ENCODE results near the gene KRT74.

Gene KRT74

DNA sequence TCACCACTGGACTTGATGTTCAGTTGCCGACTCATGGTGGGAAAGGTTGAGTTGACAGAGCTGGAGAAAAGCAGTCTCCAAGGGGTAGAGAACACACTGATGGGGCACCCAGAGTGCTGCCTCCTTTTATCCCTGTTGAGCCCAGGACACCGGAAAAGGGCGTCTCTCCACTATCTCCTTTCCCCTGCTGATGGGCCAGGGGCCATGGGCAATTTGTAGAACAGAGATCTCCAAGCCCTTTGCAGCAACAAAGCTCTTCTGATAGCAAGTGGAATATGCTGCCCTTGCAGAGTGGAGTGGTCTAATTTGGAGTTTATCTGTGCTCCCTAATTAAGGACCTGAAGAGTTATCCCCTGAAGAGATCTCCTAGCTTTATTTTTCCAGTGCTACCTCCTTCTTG lies at the start of gene KRT74:
Gene KRT74, minus strand, starts transcription at position 101 of the 400 bp plus-strand sequence. Its CDS starts 66 bp downstream, at position 35.
- no peak for DNase-seq

DNA sequence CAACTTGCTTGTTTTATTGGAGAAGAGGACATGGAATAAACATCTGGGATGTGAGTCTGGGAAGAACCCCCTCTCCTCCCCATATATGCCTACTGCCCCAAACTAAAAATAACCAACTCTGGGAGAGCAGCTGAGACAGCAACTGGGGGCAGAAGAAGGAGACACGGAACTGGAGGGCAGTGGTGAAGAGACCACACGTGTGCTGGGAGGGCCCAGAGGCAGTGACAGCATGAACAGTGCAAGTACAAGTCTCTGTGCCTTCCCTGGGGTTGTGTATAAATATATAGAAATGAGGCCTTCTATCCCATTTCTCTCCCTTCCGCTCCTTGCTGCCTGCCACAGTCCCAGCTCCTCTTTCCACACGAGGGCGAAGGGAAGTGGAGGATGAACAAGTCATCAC lies 48.7 kb upstream of the KRT74 start:
- no peak for DNase-seq

DNA sequence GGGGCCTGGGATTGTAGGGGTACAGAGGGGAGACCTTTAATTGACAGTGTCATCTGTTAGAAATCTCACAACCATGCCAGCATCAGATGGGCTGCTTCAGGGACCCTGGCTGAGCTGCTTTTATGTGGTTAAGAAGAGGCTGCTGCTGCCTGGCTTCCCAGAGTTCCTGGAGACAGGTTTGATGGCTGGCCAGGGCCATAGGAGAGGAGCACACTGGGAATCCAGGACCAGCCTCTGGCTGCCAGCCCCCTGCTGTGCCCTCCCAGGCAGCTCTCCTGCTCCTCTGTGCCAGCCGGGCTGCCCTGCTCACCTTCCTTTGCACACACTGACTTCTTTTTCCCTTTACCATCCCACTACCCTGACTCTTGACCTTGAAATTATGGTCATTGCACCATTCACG lies 45.2 kb upstream of the KRT74 start:
- no peak for DNase-seq

DNA sequence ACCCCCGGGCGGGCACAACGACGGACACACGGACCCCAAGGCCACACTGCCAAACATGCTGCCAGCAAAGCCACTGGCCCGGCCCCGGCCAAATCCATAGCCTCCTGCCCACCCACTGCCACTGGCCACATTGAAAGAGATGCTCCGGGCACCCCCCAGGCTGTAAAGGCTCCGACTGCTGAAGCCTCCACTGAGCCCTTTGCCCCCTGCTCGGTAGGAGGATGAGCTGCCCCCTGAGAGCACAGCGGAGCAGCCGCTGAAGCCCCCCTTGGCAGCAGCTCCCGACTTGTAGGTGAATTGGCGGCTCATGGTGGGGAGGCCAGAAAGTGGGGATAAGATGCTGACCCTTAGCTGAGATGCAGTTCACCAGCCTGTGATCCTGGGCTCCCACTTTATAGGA lies 44.6 kb upstream of the KRT74 start, which contains the start of gene KRT73:
Gene KRT73, minus strand, starts transcription at position 344 of the 400 bp plus-strand sequence. Its CDS starts 35 bp downstream, at position 309.
- DNase-seq: no peak

DNA sequence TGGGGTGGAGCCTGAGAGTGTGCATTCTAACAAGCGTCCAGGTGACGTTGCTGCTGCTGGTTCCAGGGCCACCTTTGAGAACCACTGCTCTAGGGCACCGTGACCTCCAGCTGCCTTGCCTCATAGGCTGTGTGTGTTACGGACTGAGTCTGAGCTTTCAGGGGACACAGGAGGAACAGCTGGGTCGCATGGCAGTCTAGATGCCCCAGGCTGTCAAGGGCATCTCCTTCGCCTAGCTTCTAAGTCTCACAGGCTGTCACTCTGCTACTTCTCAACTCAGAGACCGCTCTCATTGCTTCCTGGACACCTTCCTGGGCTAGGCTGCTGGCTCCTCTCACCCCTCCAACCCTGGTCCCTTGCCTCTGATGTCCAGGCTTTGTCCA lies 43.8 kb upstream of the KRT74 start:
- DNase-seq: no peak

DNA sequence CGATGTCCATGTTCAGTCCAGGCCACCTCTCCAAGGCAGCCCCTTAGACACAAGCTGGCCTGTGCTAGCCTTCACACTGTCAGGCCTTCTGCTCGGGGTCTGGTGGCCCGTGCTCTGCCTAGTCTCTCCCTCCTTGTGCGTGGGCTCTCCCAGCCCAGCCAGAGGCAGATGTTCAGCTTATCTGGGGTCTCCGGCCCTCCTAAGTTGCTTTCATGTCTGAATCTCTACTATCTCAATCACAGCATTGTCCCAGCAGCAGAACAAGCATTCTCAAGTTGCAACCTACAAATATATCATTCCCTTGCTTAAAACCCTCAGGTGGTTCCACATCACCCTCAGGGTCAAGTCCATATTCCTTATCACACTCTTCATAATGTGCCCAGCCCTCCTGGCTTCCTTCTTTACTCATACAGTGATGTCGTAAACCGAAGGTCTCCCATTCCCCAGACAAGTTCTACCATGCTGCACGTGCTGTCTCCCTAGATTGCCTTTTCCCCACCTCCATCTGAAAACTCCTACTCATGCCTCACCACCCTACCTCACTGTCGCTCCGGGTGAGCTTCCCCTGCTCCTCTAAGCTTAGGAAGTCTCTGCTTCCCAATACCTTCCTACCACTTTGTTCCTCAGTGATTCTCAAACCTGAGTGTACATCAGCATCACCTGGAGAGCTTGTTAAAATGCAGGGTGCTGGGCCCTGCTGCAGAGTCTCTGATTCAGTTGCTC lies 43.2 kb upstream of the KRT74 start:
- no peak for DNase-seq

DNA sequence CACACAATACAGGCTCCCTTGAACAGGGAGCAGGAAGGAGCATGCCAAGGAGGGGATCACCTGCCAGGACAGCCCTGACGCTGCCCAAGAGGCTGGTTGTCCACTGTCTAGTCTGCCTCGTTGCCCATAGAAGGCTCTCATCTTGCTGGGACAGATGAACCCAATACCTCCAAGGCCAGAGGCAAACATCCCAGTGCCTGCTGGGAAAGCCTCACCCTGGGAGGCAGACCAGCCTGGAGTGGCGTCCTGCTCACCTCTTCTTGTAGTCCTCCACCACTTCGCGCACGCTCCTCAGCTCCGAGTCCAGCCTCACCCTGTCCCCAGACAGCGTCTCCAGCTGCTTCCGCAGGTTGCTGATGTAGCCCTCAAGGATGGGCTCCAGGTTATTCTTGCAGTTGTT lies 42.3 kb upstream of the KRT74 start:
- DNase-seq: no peak

DNA sequence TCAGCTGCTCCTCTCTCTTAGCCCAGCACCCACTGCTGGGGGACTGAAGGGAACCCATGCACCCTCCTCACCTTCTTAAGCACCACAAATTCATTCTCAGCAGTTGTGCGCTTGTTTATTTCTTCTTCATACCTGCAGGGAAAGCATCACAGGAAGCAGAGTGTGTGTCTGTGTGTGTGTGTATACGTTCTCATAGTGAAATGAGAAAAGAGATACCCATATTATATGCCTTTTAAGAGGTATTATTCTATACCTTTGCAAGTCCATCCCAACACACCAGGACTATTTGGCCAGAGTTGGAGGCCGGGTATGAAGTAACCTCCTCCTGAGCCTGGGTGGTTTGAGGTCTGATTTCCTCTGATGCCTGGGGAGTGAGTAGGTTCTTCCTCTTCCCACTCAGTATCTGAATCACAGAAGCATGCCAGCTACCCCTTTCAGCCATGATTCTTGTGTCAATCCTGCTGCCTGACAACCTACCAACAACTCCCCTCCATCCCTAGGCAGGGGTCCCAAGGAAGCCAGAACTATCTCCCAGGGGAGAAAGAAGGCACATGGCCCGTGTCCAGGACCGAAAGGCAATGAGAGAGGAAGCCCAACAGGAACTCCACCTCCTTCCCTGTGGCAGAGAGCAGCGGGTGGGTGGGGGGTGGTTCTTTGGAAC lies 41.7 kb upstream of the KRT74 start:
- no peak for DNase-seq

DNA sequence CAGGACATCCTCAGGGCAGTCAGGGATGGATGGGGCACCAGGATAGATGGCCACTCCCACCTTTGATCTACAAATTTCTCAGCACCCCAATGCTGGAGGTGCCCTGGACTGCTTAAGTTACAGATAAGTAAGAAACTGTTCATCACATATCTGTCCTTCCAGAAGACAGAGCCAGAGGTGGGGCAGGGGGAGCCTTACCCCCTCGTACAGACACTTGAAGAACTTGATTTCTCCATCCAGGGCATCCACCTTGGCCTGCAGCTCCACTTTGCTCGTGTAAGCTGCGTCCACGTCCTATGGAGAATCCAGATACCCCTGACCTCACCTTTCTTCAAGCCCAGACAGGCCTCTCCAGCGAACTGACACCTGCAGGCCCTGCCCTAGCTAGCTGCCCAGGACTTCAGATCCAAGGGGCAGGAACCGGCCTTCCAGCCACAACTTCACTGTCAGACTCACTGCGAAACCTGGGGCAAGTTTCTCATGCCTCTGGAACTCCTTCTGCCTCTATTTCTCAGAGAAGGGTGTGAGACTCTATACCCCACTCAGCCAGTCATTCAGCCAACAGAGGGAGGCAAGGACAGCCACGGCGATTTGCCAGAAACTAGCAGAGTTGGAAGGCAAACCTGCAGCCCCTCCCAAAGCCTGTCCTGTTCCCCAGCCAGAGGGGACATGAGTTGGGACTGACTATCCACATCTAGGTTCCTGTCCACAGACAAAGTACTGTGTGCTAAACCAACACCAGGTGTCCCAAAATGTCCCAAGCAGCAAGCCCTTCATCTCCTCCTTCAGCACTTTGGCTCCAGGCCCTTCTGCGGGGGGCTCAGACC lies 41.0 kb upstream of the KRT74 start:
- DNase-seq: no peak

DNA sequence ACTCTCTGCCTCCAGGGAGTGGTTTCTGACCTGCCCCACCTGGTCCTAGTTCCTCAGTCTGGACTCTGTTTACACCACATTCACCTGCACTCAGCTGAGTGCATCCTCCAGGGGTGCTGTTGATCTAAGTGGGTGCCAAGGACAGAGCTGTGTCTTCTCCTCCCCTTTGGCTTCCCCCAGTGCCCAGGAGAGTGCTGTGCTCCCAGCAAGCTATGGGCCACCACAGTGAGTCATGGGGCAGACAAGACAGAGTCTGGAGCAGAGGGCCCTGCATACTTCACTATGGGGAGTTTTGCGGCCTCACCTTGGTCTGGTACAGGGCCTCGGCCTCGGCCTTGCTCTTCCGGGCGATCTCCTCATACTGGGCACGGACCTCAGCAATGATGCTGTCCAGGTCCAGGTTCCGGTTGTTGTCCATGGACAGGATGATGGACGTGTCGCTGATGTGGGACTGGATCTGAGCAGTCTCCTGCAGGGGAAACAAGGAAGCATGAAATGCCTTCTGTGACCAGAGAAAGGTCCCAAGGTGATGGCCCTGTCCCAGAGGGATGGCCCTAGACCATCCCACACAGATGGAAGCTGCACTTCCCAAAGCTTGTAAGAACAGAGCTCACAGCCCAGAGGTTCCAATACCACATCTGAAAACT lies 39.9 kb upstream of the KRT74 start:
- DNase-seq: no peak

DNA sequence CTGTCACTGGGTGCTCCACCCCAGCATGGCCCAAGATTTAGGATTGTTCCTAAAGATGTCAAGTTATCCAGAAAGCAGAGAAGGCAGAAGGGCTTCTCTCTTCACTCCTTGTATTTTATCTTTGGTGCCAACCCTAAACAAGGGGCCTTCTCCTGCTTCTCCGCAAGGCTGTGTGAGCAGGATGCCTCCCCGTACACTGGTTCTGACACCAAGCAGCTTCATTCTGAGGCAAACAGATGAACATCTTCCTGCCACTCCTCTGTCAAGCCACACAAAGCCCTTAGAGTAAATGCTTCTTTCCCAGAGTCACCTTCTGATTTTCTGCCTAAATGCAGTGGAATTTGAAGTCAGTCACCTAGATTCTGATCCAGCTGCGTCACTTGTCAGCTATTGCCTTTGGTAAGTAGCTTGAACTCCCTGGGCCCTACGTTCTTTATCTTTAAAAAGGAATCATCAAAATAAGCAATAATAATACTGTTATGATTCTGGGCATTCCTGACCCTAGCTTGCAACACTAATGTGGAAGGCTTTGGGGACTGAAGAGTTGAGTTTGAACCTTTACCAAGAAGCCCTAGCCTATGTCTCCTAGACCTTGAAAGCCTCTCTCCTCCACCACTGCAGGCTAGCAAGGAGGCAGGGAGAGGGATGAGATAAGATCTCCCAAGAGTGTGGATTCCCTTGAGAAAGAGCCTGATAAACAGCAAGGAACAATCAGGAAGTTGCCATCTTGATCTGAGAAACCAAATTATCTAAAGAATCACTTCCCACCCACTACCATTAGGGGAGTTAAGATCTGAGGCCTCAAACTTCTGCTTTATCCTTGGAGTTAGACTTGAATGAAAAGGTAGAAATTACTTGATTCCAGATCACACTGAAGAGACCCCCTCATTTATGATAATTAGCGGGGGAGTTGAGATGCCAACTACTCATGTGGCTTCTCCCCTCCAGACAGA lies 39.1 kb upstream of the KRT74 start:
- no peak for DNase-seq

DNA sequence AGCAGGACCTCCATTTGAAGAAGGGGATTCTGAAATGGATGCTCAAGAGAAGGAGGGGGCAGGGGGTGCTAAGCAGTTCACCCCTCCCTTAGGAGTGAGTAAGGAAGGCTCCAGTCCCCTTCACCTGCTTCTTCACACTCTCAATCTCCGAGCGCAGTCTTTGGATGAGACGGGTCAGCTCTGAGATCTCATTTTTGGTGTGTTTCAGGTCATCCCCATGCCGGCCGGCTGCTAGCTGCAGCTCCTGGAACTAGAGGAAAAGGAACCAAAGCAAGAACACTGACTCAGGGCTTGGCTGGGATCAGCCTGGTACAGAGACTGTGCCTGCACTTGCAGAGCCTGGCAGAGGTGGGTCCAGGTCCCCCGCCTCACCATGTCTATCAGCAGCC lies 37.4 kb upstream of the KRT74 start:
- DNase-seq: no peak

DNA sequence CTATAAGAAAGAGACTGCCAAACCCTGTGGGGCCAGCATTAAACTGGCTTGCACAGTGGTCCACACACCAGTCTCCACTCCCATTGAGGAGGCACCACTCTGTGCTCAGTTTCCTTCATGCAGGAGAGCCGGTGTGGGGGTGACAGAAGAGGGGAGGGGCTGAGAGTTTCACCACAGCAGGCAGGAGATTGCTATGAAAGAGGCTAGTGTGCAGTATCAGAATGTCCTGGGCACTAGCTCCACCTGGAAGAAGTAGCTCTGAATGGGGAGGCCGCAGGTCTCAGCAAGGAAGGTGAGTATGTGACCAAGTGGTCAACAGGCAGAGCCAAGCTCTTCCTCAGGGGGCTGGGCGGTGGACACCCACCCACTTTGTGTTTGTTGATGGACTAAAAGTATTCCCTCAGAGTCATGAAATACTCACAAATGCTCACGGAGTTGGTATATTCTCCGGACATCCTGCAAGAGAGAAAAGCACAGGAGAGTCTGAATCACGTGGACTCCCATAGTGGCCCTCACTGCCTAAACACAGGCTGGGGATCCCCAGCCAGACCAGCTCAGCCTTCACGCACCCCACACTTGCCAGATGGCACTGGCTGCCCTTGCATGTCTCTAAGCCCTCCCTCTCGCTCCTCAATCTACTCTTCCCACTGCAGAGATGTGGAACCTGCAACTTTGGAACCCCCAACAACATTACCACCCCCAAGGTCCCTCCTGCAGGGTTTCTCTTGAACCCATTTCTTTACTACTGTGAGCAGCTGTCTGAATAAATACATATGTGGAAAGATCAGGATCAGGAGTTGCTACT lies 35.4 kb upstream of the KRT74 start:
- DNase-seq: no peak

DNA sequence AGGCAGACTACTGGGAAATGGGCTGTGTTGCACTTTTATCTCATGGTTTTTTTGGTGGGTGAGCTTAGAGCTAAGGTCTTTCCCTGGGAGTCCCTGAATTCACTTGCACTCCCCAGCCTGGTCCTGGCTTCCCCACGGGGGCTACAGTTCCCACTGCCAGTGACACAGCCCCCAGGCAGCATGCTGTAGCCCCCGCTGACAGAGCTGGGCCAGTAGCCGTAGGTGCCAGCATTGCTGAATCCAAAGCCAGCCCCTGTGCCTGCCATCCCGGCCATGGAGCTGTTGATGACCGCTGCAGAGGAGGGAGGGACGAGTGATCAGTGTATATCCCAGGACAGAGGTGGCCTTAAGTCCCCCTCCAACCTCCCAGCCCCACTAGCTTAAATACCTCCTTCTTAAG lies 34.5 kb upstream of the KRT74 start:
- DNase-seq: no peak

DNA sequence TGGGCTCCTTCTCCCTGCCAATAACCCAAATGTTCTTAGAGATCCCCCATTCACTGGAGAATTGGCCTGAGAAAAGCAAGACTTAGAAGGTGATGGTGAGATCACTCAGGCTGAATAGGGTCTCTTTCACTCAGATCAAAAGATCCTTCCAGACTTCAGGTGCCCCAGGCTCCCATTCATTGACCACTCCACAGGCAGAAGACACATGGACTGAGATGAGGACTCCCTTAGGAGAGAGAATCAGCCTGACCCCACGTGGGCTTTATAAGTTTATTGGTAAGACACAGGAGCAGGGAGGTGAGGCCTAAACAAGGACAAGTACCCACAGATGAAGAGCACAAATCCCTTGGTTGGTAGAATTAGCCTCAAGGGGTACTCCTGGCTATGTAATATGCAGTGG lies 33.7 kb upstream of the KRT74 start:
- no peak for DNase-seq

DNA sequence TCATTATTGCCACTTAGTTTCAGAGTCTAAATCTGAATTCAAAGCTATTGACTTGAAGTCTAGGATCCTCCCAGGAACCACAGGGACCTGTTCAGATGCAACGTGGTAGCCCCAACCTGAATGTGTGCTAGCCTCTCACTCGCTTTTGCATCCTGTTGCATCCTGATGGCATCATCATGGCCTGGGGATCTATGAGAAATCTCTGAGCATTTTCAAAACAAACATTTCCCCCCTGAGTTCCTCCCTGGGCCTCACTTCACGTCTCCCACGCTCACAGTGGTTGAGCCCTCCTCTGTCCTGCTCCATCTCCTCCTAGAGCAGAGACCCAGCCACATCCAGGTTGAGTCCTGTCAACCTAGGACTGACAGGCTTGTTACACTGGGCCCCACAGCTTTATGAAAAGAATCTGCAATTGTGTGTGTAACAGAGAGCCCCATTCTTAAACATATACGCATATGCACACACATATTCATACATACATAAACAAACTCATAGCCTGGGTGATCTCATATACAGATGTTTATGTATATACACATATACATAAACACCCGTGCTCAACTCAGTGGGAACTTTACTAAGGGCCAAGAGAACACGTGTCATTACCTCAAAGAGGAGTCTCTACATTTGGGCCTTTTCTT lies 33.1 kb upstream of the KRT74 start:
- no peak for DNase-seq

DNA sequence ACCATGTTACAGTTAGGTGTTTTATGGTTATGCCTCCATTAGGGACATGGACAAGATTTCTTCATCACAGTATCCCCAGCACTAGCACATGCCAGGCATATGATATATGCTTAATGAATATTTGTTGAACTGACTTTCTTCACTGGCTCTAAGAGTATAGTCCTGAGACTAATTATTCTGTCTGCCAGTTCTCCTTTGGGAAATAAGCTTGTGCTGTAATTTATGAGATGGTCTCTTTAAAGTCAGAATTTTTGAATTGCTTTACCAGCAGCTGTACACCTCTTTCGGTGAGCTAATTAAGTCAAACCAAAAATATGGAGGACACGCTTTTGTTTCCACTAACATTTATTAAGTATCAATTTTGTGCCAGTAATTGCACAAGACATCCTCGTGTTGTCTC lies 32.5 kb upstream of the KRT74 start:
- DNase-seq: no peak

DNA sequence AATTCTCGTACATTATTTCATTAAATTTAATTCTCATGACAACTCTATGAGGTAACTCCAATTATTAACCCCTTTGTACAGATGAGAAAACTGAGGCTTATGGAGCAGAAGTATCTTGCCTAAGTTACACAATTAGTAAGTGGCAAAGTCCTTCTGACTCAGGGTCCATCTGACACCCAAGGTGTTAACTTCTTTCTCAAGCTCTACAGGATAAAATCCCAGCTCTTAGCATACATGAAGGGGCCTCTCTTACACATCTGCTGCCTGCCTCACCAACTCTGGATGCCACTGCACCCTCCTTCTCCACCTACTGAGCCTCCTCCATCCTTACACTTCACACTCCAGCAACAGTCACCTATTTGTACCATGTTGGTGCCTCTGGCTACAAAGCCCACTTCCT lies 31.9 kb upstream of the KRT74 start:
- no peak for DNase-seq

DNA sequence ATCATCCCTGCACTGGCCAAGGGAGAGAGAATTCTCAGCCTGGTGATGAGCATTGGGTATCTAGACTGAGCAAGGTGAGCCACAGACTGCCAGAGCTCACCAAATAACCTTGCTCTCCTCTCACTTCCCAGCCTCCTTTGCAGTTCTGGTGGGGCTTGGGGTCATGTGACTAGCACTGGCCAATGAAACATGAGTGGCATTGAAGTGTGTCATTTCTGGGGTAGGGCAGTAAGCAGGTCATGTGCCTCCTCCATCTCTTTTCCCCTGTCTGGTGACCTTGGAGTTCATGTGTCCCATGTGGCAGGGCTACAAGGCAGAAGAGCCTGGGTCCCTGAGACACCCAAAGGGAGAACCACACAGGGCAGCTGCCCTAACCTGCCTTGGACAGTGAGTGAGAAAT lies 31.2 kb upstream of the KRT74 start:
- DNase-seq: no peak

DNA sequence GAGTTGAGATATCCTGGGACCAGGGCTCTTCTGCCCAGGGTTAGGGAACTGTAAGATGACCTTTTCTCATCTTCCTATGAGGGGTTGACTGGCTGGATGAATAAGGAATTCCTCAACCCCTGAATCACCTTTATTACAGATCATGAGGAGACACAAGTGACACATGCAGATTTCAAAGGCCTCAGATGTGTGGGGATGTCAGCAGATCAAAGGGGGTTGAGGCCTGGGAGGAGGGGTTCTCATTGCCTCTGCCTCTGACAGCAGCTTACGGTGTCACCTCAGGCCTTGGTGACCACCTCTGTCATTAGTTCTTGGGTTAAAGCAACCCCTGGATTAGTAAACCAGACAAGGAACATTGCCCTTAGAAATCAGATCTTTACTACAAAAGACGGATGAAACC lies 29.7 kb upstream of the KRT74 start:
- DNase-seq: no peak

DNA sequence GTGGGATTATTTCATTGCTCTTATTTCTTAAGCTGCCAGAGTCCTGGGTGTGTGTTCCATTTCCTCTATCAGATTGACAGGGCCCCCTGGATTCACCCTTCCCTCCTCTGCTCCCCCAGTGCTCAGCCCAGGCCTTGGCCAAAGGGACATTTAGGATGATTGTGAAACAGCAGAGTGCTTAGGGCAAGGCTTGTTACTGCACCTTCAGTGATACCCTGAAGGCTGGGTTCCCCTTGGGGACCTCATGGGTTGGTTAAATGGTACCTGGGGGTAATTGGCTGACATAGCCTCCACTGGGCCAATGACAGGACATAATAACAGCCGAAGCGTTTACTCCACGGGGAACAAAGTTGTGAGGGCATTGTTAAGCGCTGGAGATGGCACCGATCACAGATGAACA lies 28.9 kb upstream of the KRT74 start:
- no peak for DNase-seq

Measured in activated CD4-positive, alpha-beta T cell treated with anti-CD3 and anti-CD28 coated beads, Interleukin-10, Interleukin-2, amounts not matched to agents 100 ng/mL and 50 ng/mL, durations not matched to agents 16 hours and 8 hours (primary cell).